ENCODE results near the gene RPS18.

DNA sequence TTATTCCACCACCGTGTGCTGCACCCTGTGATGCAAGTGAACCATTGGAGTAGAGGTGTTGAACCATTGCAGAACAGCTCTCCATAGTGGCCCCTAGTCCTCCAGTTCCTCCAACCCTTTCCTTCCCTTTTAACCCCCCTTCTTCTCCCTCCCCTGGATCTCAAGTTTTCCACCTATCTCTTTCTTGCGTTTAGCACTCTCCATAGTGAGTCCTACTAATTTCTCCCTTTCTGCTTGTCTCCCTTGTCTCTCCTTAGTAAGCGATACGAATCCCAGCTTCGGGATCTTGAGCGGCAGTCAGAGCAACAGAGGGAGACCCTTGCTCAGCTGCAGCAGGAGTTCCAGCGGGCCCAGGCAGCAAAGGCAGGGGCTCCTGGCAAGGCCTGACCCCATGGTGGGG lies 18.6 kb downstream of the RPS18 start:
- TF ChIP-seq, protein P1, sequence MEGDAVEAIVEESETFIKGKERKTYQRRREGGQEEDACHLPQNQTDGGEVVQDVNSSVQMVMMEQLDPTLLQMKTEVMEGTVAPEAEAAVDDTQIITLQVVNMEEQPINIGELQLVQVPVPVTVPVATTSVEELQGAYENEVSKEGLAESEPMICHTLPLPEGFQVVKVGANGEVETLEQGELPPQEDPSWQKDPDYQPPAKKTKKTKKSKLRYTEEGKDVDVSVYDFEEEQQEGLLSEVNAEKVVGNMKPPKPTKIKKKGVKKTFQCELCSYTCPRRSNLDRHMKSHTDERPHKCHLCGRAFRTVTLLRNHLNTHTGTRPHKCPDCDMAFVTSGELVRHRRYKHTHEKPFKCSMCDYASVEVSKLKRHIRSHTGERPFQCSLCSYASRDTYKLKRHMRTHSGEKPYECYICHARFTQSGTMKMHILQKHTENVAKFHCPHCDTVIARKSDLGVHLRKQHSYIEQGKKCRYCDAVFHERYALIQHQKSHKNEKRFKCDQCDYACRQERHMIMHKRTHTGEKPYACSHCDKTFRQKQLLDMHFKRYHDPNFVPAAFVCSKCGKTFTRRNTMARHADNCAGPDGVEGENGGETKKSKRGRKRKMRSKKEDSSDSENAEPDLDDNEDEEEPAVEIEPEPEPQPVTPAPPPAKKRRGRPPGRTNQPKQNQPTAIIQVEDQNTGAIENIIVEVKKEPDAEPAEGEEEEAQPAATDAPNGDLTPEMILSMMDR (IDR thresholded peaks at IDR 0.05): no peak
- TF ChIP-seq POLR2A (IDR thresholded peaks at IDR 0.05): no peak

Measured in esophagus squamous epithelium (tissue), 4 donors.